ENCODE measurements around the gene LONRF2. TPM values are rescaled to one million over a fixed set of nuclear protein-coding genes. Genes with fewer than 3 reads are reported as not detected.

LONRF2 gene
- total and polyA plus RNA-seq, 2 of the 13 experiments (the other 11 are each of a cell fraction or from before 2014, with no cell fraction given), result not detected

GRCh38 chr2:100301881-100302584 lies 20.3 kb downstream of the LONRF2 start:
- POLR2A ChIA-PET, result no interaction called here
- intact Hi-C loops (cut with micrococcal nuclease; ENCODE audit: unreplicated experiment), result no loop called here
- no TSS peak for BruUV-seq (replicated peaks)
- TF ChIP-seq ZNF138 (CRISPR knock-in tag; IDR thresholded peaks at IDR 0.05; ENCODE audit: low read depth), result no peak
- TF ChIP-seq, protein P1, sequence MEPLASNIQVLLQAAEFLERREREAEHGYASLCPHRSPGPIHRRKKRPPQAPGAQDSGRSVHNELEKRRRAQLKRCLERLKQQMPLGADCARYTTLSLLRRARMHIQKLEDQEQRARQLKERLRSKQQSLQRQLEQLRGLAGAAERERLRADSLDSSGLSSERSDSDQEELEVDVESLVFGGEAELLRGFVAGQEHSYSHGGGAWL (CRISPR knock-in tag; IDR thresholded peaks at IDR 0.05), result no peak
- TF ChIP-seq, protein P2, sequence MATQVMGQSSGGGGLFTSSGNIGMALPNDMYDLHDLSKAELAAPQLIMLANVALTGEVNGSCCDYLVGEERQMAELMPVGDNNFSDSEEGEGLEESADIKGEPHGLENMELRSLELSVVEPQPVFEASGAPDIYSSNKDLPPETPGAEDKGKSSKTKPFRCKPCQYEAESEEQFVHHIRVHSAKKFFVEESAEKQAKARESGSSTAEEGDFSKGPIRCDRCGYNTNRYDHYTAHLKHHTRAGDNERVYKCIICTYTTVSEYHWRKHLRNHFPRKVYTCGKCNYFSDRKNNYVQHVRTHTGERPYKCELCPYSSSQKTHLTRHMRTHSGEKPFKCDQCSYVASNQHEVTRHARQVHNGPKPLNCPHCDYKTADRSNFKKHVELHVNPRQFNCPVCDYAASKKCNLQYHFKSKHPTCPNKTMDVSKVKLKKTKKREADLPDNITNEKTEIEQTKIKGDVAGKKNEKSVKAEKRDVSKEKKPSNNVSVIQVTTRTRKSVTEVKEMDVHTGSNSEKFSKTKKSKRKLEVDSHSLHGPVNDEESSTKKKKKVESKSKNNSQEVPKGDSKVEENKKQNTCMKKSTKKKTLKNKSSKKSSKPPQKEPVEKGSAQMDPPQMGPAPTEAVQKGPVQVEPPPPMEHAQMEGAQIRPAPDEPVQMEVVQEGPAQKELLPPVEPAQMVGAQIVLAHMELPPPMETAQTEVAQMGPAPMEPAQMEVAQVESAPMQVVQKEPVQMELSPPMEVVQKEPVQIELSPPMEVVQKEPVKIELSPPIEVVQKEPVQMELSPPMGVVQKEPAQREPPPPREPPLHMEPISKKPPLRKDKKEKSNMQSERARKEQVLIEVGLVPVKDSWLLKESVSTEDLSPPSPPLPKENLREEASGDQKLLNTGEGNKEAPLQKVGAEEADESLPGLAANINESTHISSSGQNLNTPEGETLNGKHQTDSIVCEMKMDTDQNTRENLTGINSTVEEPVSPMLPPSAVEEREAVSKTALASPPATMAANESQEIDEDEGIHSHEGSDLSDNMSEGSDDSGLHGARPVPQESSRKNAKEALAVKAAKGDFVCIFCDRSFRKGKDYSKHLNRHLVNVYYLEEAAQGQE (IDR thresholded peaks at IDR 0.05; ENCODE audit: borderline replicate concordance in 1 of 2, low read depth in 1 of 2, low read length in 2 of 2), result no peak
- TF ChIP-seq, protein P3, sequence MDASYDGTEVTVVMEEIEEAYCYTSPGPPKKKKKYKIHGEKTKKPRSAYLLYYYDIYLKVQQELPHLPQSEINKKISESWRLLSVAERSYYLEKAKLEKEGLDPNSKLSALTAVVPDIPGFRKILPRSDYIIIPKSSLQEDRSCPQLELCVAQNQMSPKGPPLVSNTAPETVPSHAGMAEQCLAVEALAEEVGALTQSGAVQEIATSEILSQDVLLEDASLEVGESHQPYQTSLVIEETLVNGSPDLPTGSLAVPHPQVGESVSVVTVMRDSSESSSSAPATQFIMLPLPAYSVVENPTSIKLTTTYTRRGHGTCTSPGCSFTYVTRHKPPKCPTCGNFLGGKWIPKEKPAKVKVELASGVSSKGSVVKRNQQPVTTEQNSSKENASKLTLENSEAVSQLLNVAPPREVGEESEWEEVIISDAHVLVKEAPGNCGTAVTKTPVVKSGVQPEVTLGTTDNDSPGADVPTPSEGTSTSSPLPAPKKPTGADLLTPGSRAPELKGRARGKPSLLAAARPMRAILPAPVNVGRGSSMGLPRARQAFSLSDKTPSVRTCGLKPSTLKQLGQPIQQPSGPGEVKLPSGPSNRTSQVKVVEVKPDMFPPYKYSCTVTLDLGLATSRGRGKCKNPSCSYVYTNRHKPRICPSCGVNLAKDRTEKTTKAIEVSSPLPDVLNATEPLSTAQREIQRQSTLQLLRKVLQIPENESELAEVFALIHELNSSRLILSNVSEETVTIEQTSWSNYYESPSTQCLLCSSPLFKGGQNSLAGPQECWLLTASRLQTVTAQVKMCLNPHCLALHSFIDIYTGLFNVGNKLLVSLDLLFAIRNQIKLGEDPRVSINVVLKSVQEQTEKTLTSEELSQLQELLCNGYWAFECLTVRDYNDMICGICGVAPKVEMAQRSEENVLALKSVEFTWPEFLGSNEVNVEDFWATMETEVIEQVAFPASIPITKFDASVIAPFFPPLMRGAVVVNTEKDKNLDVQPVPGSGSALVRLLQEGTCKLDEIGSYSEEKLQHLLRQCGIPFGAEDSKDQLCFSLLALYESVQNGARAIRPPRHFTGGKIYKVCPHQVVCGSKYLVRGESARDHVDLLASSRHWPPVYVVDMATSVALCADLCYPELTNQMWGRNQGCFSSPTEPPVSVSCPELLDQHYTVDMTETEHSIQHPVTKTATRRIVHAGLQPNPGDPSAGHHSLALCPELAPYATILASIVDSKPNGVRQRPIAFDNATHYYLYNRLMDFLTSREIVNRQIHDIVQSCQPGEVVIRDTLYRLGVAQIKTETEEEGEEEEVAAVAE (CRISPR knock-in tag; IDR thresholded peaks at IDR 0.05; ENCODE audit: borderline replicate concordance), result no peak
- TF ChIP-seq ATF5 (CRISPR knock-in tag; IDR thresholded peaks at IDR 0.05; ENCODE audit: low read depth), result no peak
- TF ChIP-seq SRSF1 (optimal IDR thresholded peaks at IDR 0.05; ENCODE audit: low read depth, low read length), result no peak
- TF ChIP-seq, protein P4, sequence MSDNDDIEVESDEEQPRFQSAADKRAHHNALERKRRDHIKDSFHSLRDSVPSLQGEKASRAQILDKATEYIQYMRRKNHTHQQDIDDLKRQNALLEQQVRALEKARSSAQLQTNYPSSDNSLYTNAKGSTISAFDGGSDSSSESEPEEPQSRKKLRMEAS (IDR thresholded peaks at IDR 0.05), result no peak
- no peak for TF ChIP-seq GABPA (IDR thresholded peaks at IDR 0.05; ENCODE audit: low read depth, low read length)
- no peak for TF ChIP-seq GABPA (CRISPR knock-in tag; IDR thresholded peaks at IDR 0.05; ENCODE audit: low read depth)
- no peak for TF ChIP-seq SPEN (CRISPR knock-in tag; IDR thresholded peaks at IDR 0.05; ENCODE audit: low read depth)
- TF ChIP-seq ATAD3A (CRISPR knock-in tag; IDR thresholded peaks at IDR 0.05), result no peak
- no peak for TF ChIP-seq RFX3 (CRISPR knock-in tag; IDR thresholded peaks at IDR 0.05)

More at GRCh38 chr2:100301881-100302584, 20.3 kb downstream of the LONRF2 start:
- no peak overlapping the region for H3K4me3 ChIP-seq (replicated peaks in 1 of 3; ENCODE audit: insufficient read depth in 1 of 3, low read depth in 2 of 3, low read length in 3 of 3)
- no peak for DNase-seq (ENCODE audit: low spot score)
- in situ Hi-C loops (cut with HindIII; ENCODE audit: extremely low pct_ligation_motif_present, low pct_unique_long_range_greater_than_20kb), result no loop called here
- CTCF ChIA-PET (ENCODE audit: low intra/inter-chr PET ratio, low total read pairs), result no interaction called here
- H3K79me2 ChIP-seq (ENCODE audit: insufficient read depth, low read length), result no peaks in the 10 kb centered on the region
- H4K20me1 ChIP-seq (ENCODE audit: insufficient read depth, low read length), result no peaks in the 10 kb centered on the region
- H3K4me2 ChIP-seq (ENCODE audit: low read depth, low read length), result no peak overlapping the region
- no peak overlapping the region for H3K9ac ChIP-seq (ENCODE audit: insufficient read depth, low read depth, low read length)
- peaks cover 24% of the 10 kb centered on the region for H3K9me3 ChIP-seq (ENCODE audit: low read length)
- H3K4me1 ChIP-seq (ENCODE audit: insufficient read depth, low read length), result no peaks in the 10 kb centered on the region
- H3K36me3 ChIP-seq (replicated peaks in 1 of 2; ENCODE audit: control insufficient read depth in 1 of 2, insufficient read depth in 2 of 2, low read length in 2 of 2), result no peaks in the 10 kb centered on the region
- H3K27ac ChIP-seq (ENCODE audit: extremely low read length, insufficient read depth, low read length), result no peak overlapping the region
- peaks cover 0 to 4% of the 10 kb centered on the region in 2 experiments; a peak in 3 of 5 replicates for H3K27me3 ChIP-seq (ENCODE audit: control insufficient read depth in 1 of 2, insufficient read depth in 2 of 2, low read length in 2 of 2)
- no peak for FAIRE-seq
- no peak overlapping the region for H2AFZ ChIP-seq (ENCODE audit: low read length)
- WGBS (ENCODE audit: low lambda C conversion rate), result 4% methylated on average over 7 of the region's 7 CpGs
- ATAC-seq, result no peak
